Measurements from ENCODE around the gene DYNC2I2.

- TF ChIP-seq CTCF (IDR thresholded peaks at IDR 0.05; ENCODE audit: extremely low read depth in 1 of 2, insufficient read depth in 1 of 2, low read depth in 1 of 2, low read length in 2 of 2): no peak
- no peak for TF ChIP-seq POLR2A (IDR thresholded peaks at IDR 0.05; ENCODE audit: low read depth, low read length)
- no peak for TF ChIP-seq FOS (IDR thresholded peaks at IDR 0.05; ENCODE audit: borderline replicate concordance, insufficient read depth, low read length)
- no peak for TF ChIP-seq POLR2AphosphoS5 (IDR thresholded peaks at IDR 0.05; ENCODE audit: insufficient read depth, low read depth, low read length)
- TF ChIP-seq EZH2 (IDR thresholded peaks at IDR 0.05; ENCODE audit: borderline replicate concordance, low read depth, low read length, severe bottlenecking): no peak
Measured at GRCh38 chr9:128593039-128593438, 63.6 kb downstream of the DYNC2I2 start.

All from endothelial cell of umbilical vein (primary cell).